ENCODE data around the gene ELL3. TPM values are rescaled to one million over a fixed set of nuclear protein-coding genes. Genes with fewer than 3 reads are reported as not detected.

Gene ELL3
- total and polyA plus RNA-seq, 10 of the 15 experiments (the other 5 are each of a cell fraction or from before 2014, with no cell fraction given), result 12.9 to 30.3 (median 20.2) TPM

- TF ChIP-seq BCL3 (IDR thresholded peaks at IDR 0.05; ENCODE audit: borderline replicate concordance, insufficient read depth, low read depth, low read length, poor library complexity, severe bottlenecking), result peak; percentile 82
- peak; percentile 35; the same call in 1 of the 2 replicates for TF ChIP-seq SPI1 (IDR thresholded peaks at IDR 0.05; ENCODE audit: borderline replicate concordance, insufficient read depth, low read depth, low read length)
- peak; percentile 40; the same call in 1 of the 2 replicates for TF ChIP-seq ATF7 (IDR thresholded peaks at IDR 0.05; ENCODE audit: low read depth)
- TF ChIP-seq SREBF2 (IDR thresholded peaks at IDR 0.05; ENCODE audit: low read length), result 0 out of 2 replicates have a peak, but pooled peaks have one; percentile 18
- no peak for TF ChIP-seq NFYA (IDR thresholded peaks at IDR 0.05; ENCODE audit: borderline replicate concordance, low read depth, low read length)
- TF ChIP-seq IKZF1 (conservative IDR thresholded peaks at IDR 0.05), result peak; percentile 31
- 0 out of 4 replicates have a peak, but pooled peaks of 1 of the 2 experiments have one; percentile 12 for TF ChIP-seq IKZF2 (IDR thresholded peaks at IDR 0.05)
- peak; percentile 74 for TF ChIP-seq NKRF (conservative IDR thresholded peaks at IDR 0.05)
- TF ChIP-seq RAD51 (IDR thresholded peaks at IDR 0.05), result no peak
- TF ChIP-seq RFX5 (IDR thresholded peaks at IDR 0.05; ENCODE audit: low read depth, low read length), result 0 out of 2 replicates have a peak, but pooled peaks have one; percentile 29
- TF ChIP-seq YY1 (IDR thresholded peaks at IDR 0.05; ENCODE audit: low read depth, low read length), result peak; percentile 94
- peak; percentile 67 for TF ChIP-seq ZNF687 (IDR thresholded peaks at IDR 0.05)
- no peak for TF ChIP-seq NR2C2 (IDR thresholded peaks at IDR 0.05; ENCODE audit: borderline replicate concordance, control insufficient read depth, insufficient read length, low read depth)
- peak; percentile 93 for TF ChIP-seq SMAD5 (IDR thresholded peaks at IDR 0.05; ENCODE audit: low read depth)
- peak in 1 of 2 experiments; percentile 35; a peak in 2 of 4 replicates for TF ChIP-seq EP300 (IDR thresholded peaks at IDR 0.05; ENCODE audit: borderline replicate concordance in 1 of 2, control insufficient read depth in 1 of 2, low read depth in 2 of 2, low read length in 2 of 2)
- TF ChIP-seq BACH1 (IDR thresholded peaks at IDR 0.05; ENCODE audit: borderline replicate concordance), result peak; percentile 83; the same call in 1 of the 2 replicates
- 0 out of 2 replicates have a peak, but pooled peaks have one; percentile 52 for TF ChIP-seq CREM (IDR thresholded peaks at IDR 0.05; ENCODE audit: low read depth)
- no peak for TF ChIP-seq LARP7 (IDR thresholded peaks at IDR 0.05)
- TF ChIP-seq, protein P1, sequence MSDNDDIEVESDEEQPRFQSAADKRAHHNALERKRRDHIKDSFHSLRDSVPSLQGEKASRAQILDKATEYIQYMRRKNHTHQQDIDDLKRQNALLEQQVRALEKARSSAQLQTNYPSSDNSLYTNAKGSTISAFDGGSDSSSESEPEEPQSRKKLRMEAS (IDR thresholded peaks at IDR 0.05; ENCODE audit: low read depth, low read length), result peak; percentile 87
- TF ChIP-seq STAT1 (conservative IDR thresholded peaks at IDR 0.05), result no peak
Measured at GRCh38 chr15:43800286-43801141, 23.7 kb upstream of the ELL3 start, which contains the start of gene HYPK (continued).

Measured in GM12878 (cell line).